ENCODE measurements around the gene PLAC8.
A peak's percentile ranks its signal among the peaks of the same experiment; 100 is the strongest.

Gene PLAC8

GRCh38 chr4:83125738-83126141 lies 11.2 kb upstream of the PLAC8 start:
- H3K4me3 ChIP-seq (ENCODE audit: low read length): no peak overlapping the region
- DNase-seq (ENCODE audit: low read depth): no peak
- no peak for TF ChIP-seq CTCF (conservative IDR thresholded peaks at IDR 0.05; ENCODE audit: low read length)

GRCh38 chr4:83124111-83124780 lies 9.7 kb upstream of the PLAC8 start:
- no peak overlapping the region for H3K4me3 ChIP-seq (ENCODE audit: low read length)
- no peak for DNase-seq (ENCODE audit: low read depth)
- TF ChIP-seq CTCF (conservative IDR thresholded peaks at IDR 0.05; ENCODE audit: low read length): no peak

- peak; percentile 11 for DNase-seq (ENCODE audit: low read depth)
- no peak for TF ChIP-seq CTCF (conservative IDR thresholded peaks at IDR 0.05; ENCODE audit: low read length)
Measured at GRCh38 chr4:83121246-83121645, 6.7 kb upstream of the PLAC8 start.

DNA sequence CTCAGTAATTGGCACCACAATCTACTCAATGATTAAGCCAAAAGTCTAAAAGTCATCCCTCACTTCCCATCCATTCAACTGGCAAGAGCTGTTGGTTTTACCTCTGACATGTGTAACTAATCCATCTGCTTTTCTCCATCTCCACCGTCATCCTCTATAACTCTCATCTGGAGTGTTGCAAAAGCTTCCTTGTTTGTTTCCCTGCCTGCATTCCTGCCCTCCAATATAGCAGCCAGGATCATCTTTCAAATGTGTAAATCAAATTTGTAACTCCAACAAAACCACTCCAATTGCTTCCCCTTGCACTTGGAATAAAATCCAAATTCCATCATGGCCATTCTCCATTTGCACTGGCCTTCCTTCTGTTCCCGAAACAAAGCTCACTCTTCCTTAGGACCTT lies 4.3 kb upstream of the PLAC8 start:
- peak; percentile 91 for DNase-seq (ENCODE audit: low read depth)
- H3K4me3 ChIP-seq (ENCODE audit: low read length): no peak overlapping the region
- TF ChIP-seq CTCF (conservative IDR thresholded peaks at IDR 0.05; ENCODE audit: low read length): no peak

More at GRCh38 chr4:83121246-83121645, 6.7 kb upstream of the PLAC8 start:
- H3K4me3 ChIP-seq (ENCODE audit: low read length): no peak overlapping the region

- no peak for TF ChIP-seq CTCF (conservative IDR thresholded peaks at IDR 0.05; ENCODE audit: low read length)
- no peak overlapping the region for H3K4me3 ChIP-seq (ENCODE audit: low read length)
- DNase-seq (ENCODE audit: low read depth): no peak
Measured at GRCh38 chr4:83115656-83116285, 1.2 kb upstream of the PLAC8 start.

GRCh38 chr4:83115000-83115399 lies 471 bp upstream of the PLAC8 start:
- peak; percentile 79 for DNase-seq (ENCODE audit: low read depth)
- H3K4me3 ChIP-seq (ENCODE audit: low read length): no peak overlapping the region
- TF ChIP-seq CTCF (conservative IDR thresholded peaks at IDR 0.05; ENCODE audit: low read length): no peak

GRCh38 chr4:83113429-83113786 lies 1.1 kb downstream of the PLAC8 start:
- no peak overlapping the region for H3K4me3 ChIP-seq (ENCODE audit: low read length)
- no peak for TF ChIP-seq CTCF (conservative IDR thresholded peaks at IDR 0.05; ENCODE audit: low read length)
- DNase-seq (ENCODE audit: low read depth): peak; percentile 67
